Ishikawa (cell line): ENCODE data around the gene ZGRF1.

Source experiments
- FOXM1 ChIP-seq: IDR thresholded peaks from 2 replicates; pipeline ENCODE4 v1.6.1; 2012; ENCODE audit warnings: low read depth, borderline replicate concordance
- TAF1 ChIP-seq: IDR thresholded peaks from 2 replicates; pipeline ENCODE4 v1.6.1; 2012; ENCODE audit warnings: low read depth, mild to moderate bottlenecking

DNA sequence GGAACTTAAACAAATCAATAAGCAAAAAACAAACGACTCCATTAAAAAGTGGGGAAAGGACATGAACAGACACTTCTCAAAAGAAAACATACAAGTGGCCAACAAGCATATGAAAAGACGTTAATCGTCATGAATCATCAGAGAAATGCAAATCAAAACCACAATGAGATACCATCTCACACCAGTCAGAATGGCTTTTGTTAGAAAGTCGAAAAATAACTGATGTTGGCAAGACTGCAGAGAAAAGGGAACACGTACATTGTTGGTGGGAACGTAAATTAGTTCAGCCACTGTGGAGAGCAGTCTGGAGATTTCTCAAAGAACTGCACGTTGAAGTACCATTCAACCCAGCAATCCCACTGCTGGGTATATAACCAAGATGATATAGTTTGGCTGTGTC, 144.4 kb downstream of the ZGRF1 start:
- TF ChIP-seq FOXM1 (no peak), TAF1 (no peak)
